H1 (cell line): ENCODE results near the gene FAM209A. TPM values are rescaled to one million over a fixed set of nuclear protein-coding genes. Genes with fewer than 3 reads are reported as not detected.
"Not testable (repeated sequence)": the region's sequence is repeated elsewhere in the genome, so short reads cannot be mapped to it uniquely, and the experiment has no call there.

Experiments
- CTCF ChIA-PET: fragments of 300-600 bp; sonication (Branson Sonifier 250); formaldehyde crosslinking; loops from one replicate; lab custom pipeline; 2021; ENCODE audit not compliant: partially characterized antibody; lab: Charles Lee
- POLR2A ChIA-PET: fragments of 300-600 bp; sonication (Branson Sonifier 250); formaldehyde crosslinking; loops from one replicate; lab custom pipeline; 2021; ENCODE audit warnings: inconsistent platforms; ENCODE audit not compliant: partially characterized antibody; lab: Charles Lee
- DNase-seq, 2 experiments: peaks; one replicate each; pipeline versions ENCODE4 v3.0.0 to v3.0.0-alpha.2; 2010 to 2022; ENCODE audit warnings: low spot score in 2 of 2, low read depth in 1 of 2, mixed read lengths in 1 of 2
- FAIRE-seq: peaks from 2 replicates; lab custom pipeline; 2011; peaks lifted over from hg19 to GRCh38; lab: Jason Lieb, UNC
- H2AFZ ChIP-seq: 2 replicates; pipeline ENCODE4 v1.8.1; 2012; ENCODE audit warnings: low read length, inconsistent platforms
- H2AK5ac ChIP-seq: 2 replicates; pipeline ENCODE4 v1.6.1; 2013; ENCODE audit warnings: low read depth, low read length
- H2BK120ac ChIP-seq: replicated peaks from 2 replicates; pipeline ENCODE3; 2013; ENCODE audit warnings: low read depth, low read length, inconsistent platforms
- H2BK12ac ChIP-seq: 2 replicates; pipeline ENCODE4 v1.6.1; 2013; ENCODE audit warnings: low read depth, low read length
- H2BK15ac ChIP-seq: 2 replicates; pipeline ENCODE4 v1.6.1; 2013; ENCODE audit warnings: low read length
- H2BK20ac ChIP-seq: 2 replicates; pipeline ENCODE4 v1.6.1; 2013; ENCODE audit warnings: low read length
- H2BK5ac ChIP-seq: 2 replicates; pipeline ENCODE4 v1.6.1; 2013; ENCODE audit warnings: low read depth, low read length
- H3K14ac ChIP-seq: 2 replicates; pipeline ENCODE4 v1.6.1; 2013; ENCODE audit warnings: inconsistent platforms; ENCODE audit not compliant: insufficient read length
- H3K18ac ChIP-seq: 2 replicates; pipeline ENCODE4 v1.6.1; 2013; ENCODE audit warnings: low read length; ENCODE audit errors: extremely low read depth
- H3K23ac ChIP-seq: 2 replicates; pipeline ENCODE4 v1.6.1; 2013; ENCODE audit warnings: inconsistent platforms; ENCODE audit not compliant: insufficient read length
- H3K23me2 ChIP-seq: 2 replicates; pipeline ENCODE4 v1.6.1; 2013; ENCODE audit warnings: low read depth, low read length
- H3K27ac ChIP-seq: 2 replicates; pipeline ENCODE4 v1.6.1; 2011; ENCODE audit warnings: low read depth, low read length, inconsistent platforms
- H3K27me3 ChIP-seq, 4 experiments: replicated peaks in 1 of 4; 1 replicate in 1 of 4; 2 replicates in 3 of 4; pipeline versions ENCODE4 v1.6.1 to v1.8.1; 2011 to 2013; ENCODE audit warnings: low read length in 3 of 4, mild to moderate bottlenecking in 3 of 4, inconsistent platforms in 2 of 4, mixed read lengths in 2 of 4, moderate library complexity in 1 of 4; ENCODE audit not compliant: control insufficient read depth in 3 of 4, insufficient read depth in 3 of 4; ENCODE audit errors: extremely low read depth in 1 of 4
- H3K36me3 ChIP-seq, 4 experiments: 2 replicates each; pipeline versions ENCODE4 v1.6.1 to v1.8.1; 2011 to 2013; ENCODE audit warnings: mild to moderate bottlenecking in 4 of 4, low read length in 3 of 4, moderate library complexity in 2 of 4, control low read depth in 1 of 4, inconsistent platforms in 1 of 4; ENCODE audit not compliant: insufficient read depth in 4 of 4, control insufficient read depth in 2 of 4
- H3K4ac ChIP-seq: replicated peaks from 2 replicates; pipeline ENCODE3; 2013; ENCODE audit warnings: low read length, low read depth, mixed read lengths, inconsistent platforms; ENCODE audit not compliant: insufficient read length
- H3K4me1 ChIP-seq, 4 experiments: replicated peaks in 1 of 4; 1 replicate in 1 of 4; 2 replicates in 3 of 4; pipeline versions ENCODE4 v1.6.1 to v1.8.1; 2011 to 2013; ENCODE audit warnings: low read length in 3 of 4, inconsistent platforms in 2 of 4, mixed read lengths in 1 of 4; ENCODE audit not compliant: insufficient read depth in 4 of 4, control insufficient read depth in 3 of 4
- H3K4me2 ChIP-seq, 2 experiments: 2 replicates each; pipeline versions ENCODE4 v1.6.1 to v1.8.1; 2011 to 2013; ENCODE audit warnings: low read depth in 2 of 2, low read length in 2 of 2, control low read depth in 1 of 2, inconsistent platforms in 1 of 2, mild to moderate bottlenecking in 1 of 2; ENCODE audit not compliant: insufficient read depth in 1 of 2
- H3K4me3 ChIP-seq, 4 experiments: fragments of 200-600, 300-600 bp in 1 of 4; sonication (generic), shearing (Covaris generic), sonication (Bioruptor Twin) in 1 of 4; 2 replicates each; pipeline versions ENCODE4 v1.5.1 to v1.8.1; 2011 to 2016; ENCODE audit warnings: low read length in 4 of 4, low read depth in 3 of 4, control low read depth in 2 of 4, inconsistent platforms in 2 of 4, mild to moderate bottlenecking in 2 of 4, mixed read lengths in 1 of 4, moderate library complexity in 1 of 4; ENCODE audit not compliant: insufficient read depth in 2 of 4; ENCODE audit errors: extremely low read depth in 1 of 4
- H3K56ac ChIP-seq: replicated peaks from 2 replicates; pipeline ENCODE3; 2013; ENCODE audit warnings: low read depth, mild to moderate bottlenecking, mixed read lengths, low read length, inconsistent platforms; ENCODE audit not compliant: insufficient read length
- H3K79me1 ChIP-seq: 2 replicates; pipeline ENCODE4 v1.6.1; 2013; ENCODE audit warnings: low read depth, low read length, control low read depth
- H3K79me2 ChIP-seq, 2 experiments: 2 replicates each; pipeline versions ENCODE4 v1.6.1 to v1.8.1; 2012 to 2013; ENCODE audit warnings: low read length in 2 of 2, mild to moderate bottlenecking in 2 of 2, inconsistent platforms in 1 of 2; ENCODE audit not compliant: insufficient read depth in 2 of 2, control insufficient read depth in 1 of 2
- H3K9ac ChIP-seq, 4 experiments: replicated peaks in 1 of 4; 1 replicate in 1 of 4; 2 replicates in 3 of 4; pipeline versions ENCODE4 v1.6.1 to v1.8.1; 2011 to 2013; ENCODE audit warnings: low read depth in 3 of 4, low read length in 3 of 4, control low read depth in 2 of 4, mild to moderate bottlenecking in 2 of 4, moderate library complexity in 2 of 4, inconsistent platforms in 1 of 4; ENCODE audit errors: extremely low read depth in 1 of 4
- H3K9me3 ChIP-seq, 2 experiments: 2 replicates each; pipeline versions ENCODE4 v1.6.1 to v1.8.1; 2012 to 2013; ENCODE audit warnings: mild to moderate bottlenecking in 2 of 2, moderate library complexity in 2 of 2, control low read depth in 1 of 2, inconsistent platforms in 1 of 2, low read depth in 1 of 2, low read length in 1 of 2, mixed read lengths in 1 of 2; ENCODE audit not compliant: insufficient read depth in 2 of 2
- H4K20me1 ChIP-seq, 2 experiments: replicated peaks in 1 of 2; 2 replicates each; pipeline versions ENCODE3 to v1.8.1; 2011 to 2013; ENCODE audit warnings: inconsistent platforms in 2 of 2, low read length in 2 of 2, mild to moderate bottlenecking in 1 of 2; ENCODE audit not compliant: insufficient read depth in 2 of 2, control insufficient read depth in 1 of 2
- H4K5ac ChIP-seq: 2 replicates; pipeline ENCODE4 v1.6.1; 2013; ENCODE audit warnings: low read length, low read depth, mixed read lengths, inconsistent platforms; ENCODE audit not compliant: insufficient read length
- H4K8ac ChIP-seq: 2 replicates; pipeline ENCODE4 v1.8.0; 2013; ENCODE audit warnings: mild to moderate bottlenecking, moderate library complexity, low read length, inconsistent platforms; ENCODE audit not compliant: insufficient read depth; ENCODE audit errors: extremely low read depth
- H4K91ac ChIP-seq: replicated peaks from 2 replicates; pipeline ENCODE3; 2013; ENCODE audit warnings: low read length, mixed read lengths, inconsistent platforms; ENCODE audit not compliant: insufficient read length
- WGBS, 2 experiments: shearing (Covaris generic) in 1 of 2; methylation state at CpG; one replicate each; pipeline versions ENCODE4 v1.1.6 to v1.1.7; 2013 to 2015; ENCODE audit warnings: low lambda C conversion rate in 2 of 2, mixed read lengths in 2 of 2, inconsistent platforms in 1 of 2, low coverage in 1 of 2, missing lambda C conversion rate in 1 of 2; ENCODE audit not compliant: insufficient replicate concordance in 2 of 2, insufficient coverage in 1 of 2, insufficient read length in 1 of 2; ENCODE audit errors: extremely low coverage in 1 of 2, missing lambda C conversion rate in 1 of 2; 5-methylcytosine and 5-hydroxymethylcytosine counted together
- polyA plus RNA-seq, 7 experiments: library from polyadenylated mRNA; depleted of rRNA in 3 of 7; stranded (reverse) in 5 of 7; unstranded in 2 of 7; fragments of >200 nt in 5 of 7; fragments of 200-250 nt in 2 of 7; gene quantifications; 1 replicate in 5 of 7; 2 replicates in 1 of 7; 4 replicates in 1 of 7; pipeline versions ENCODE4 v1.2.1 to v1.2.3, GENCODE V29; 2011 to 2013; ENCODE audit warnings: missing spikeins in 2 of 7, mixed read lengths in 2 of 7
- total RNA-seq: library from RNA; stranded (reverse); fragmentation: NEBNext Ultra II Directional; extraction: Animal tissue kit (Norgen Biotek cat#: 25700); gene quantifications from 2 replicates; pipeline ENCODE4 v1.2.1, GENCODE V29; 2021

FAM209A gene
- total and polyA plus RNA-seq, 2 of the 8 experiments (the other 6 are each of a cell fraction or from before 2014, with no cell fraction given), result 0.15 TPM; not detected in 1

DNA sequence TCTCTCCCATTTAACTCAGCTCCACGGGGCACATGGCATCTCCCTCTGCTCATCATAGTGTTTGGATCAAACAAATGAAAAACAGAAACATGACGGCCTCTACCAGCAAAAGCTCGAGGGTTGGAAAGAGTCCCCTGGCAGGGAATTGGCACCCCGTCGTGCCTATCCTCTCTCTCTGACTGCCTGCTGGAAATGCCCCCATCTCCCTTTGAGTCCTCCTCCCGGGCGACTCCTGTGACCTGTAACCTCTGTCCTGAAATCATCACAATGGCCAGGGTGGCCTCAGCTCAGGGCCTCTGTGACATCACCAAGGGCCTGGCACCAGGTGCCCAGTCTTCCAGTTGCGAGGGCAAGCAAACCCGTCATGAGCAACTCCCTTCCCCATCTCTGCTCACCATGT, 8.4 kb downstream of the FAM209A start, which contains the start of gene FAM209B:
Gene FAM209B (plus strand): TSS at position 301 of the 400 bp plus-strand sequence. CDS start 96 bp downstream, at position 397.
- H4K91ac ChIP-seq, H3K9me3 ChIP-seq, H2BK12ac ChIP-seq, H2AFZ ChIP-seq, H3K4me2 ChIP-seq, POLR2A ChIA-PET, H2BK5ac ChIP-seq, H3K23ac ChIP-seq, FAIRE-seq, H2BK120ac ChIP-seq, H3K79me2 ChIP-seq, H4K20me1 ChIP-seq, H3K27ac ChIP-seq, H2BK15ac ChIP-seq, H3K56ac ChIP-seq, H3K4ac ChIP-seq, H3K23me2 ChIP-seq, H3K4me1 ChIP-seq, H3K18ac ChIP-seq, H3K14ac ChIP-seq, H2AK5ac ChIP-seq, H3K4me3 ChIP-seq, H4K8ac ChIP-seq, H2BK20ac ChIP-seq, H3K79me1 ChIP-seq, H3K27me3 ChIP-seq, H3K36me3 ChIP-seq, H4K5ac ChIP-seq, DNase-seq, H3K9ac ChIP-seq: not testable (repeated sequence)
- WGBS, 2 experiments, result 95% methylated on average over 9 of the region's 9 CpGs; no CpG with 5 or more reads in 1 of the 2 experiments
- CTCF ChIA-PET, result interaction anchor here (1.0 kb wide), 1 partner anchor 17 kb away, joined by 4 read pairs; no protein-coding TSS in a partner anchor
